ENCODE data around the gene PEPD. TPM values are rescaled to one million over a fixed set of nuclear protein-coding genes. Genes with fewer than 3 reads are reported as not detected.
A peak's percentile ranks its signal among the peaks of the same experiment; 100 is the strongest.

Gene PEPD
- total RNA-seq, 2 donors from 2014 or later, result 52.2 to 67.9 TPM

DNA sequence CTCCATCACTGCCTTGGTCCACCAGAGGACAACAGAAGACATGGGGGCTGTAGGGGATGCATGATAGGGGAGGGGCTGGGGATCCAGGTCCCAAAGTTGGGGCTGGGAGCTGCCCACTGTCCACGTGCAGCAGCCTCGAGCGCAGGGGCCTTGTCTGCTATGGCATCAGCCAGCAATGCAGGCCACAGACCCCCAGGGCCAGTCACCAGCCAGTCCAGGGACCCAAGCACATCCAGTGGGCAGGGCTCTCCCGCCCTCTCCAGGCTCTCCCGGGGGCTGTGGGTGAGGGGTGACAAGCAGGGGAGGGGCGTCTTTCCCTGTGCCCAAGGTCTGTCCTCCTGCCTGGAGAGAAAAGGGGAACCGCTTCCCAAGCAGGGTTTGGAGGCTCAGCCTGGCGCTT, 32.8 kb downstream of the PEPD start:
- no peak for DNase-seq
- Mint-ChIP-seq H3K27ac (no peak overlapping the region), H3K4me1 (no peaks in the 10 kb centered on the region), H3K9me3 (no peaks in the 10 kb centered on the region), H3K27me3 (ENCODE audit: insufficient read depth) (no peaks in the 10 kb centered on the region), H3K36me3 (ENCODE audit: low read depth) (peaks cover 20% of the 10 kb centered on the region), H3K4me3 (no peak overlapping the region)
- no peak overlapping the region for H3K4me3 ChIP-seq (ENCODE audit: low read length)
- H3K9ac ChIP-seq (ENCODE audit: extremely low read depth, low read length, poor library complexity, severe bottlenecking), result no peak overlapping the region
- TF ChIP-seq, protein P1, sequence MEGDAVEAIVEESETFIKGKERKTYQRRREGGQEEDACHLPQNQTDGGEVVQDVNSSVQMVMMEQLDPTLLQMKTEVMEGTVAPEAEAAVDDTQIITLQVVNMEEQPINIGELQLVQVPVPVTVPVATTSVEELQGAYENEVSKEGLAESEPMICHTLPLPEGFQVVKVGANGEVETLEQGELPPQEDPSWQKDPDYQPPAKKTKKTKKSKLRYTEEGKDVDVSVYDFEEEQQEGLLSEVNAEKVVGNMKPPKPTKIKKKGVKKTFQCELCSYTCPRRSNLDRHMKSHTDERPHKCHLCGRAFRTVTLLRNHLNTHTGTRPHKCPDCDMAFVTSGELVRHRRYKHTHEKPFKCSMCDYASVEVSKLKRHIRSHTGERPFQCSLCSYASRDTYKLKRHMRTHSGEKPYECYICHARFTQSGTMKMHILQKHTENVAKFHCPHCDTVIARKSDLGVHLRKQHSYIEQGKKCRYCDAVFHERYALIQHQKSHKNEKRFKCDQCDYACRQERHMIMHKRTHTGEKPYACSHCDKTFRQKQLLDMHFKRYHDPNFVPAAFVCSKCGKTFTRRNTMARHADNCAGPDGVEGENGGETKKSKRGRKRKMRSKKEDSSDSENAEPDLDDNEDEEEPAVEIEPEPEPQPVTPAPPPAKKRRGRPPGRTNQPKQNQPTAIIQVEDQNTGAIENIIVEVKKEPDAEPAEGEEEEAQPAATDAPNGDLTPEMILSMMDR (conservative IDR thresholded peaks at IDR 0.05), result no peak
- H3K9me3 ChIP-seq (ENCODE audit: control insufficient read depth, low read length), result no peaks in the 10 kb centered on the region
- H3K27me3 ChIP-seq (ENCODE audit: control insufficient read depth, insufficient read depth, low read length, poor library complexity, severe bottlenecking), result no peaks in the 10 kb centered on the region
- H3K4me1 ChIP-seq (ENCODE audit: control insufficient read depth, insufficient read depth, low read length), result no peaks in the 10 kb centered on the region
- H3K27ac ChIP-seq (ENCODE audit: low read depth, low read length), result peak overlapping the region; percentile 24
- no peaks in the 10 kb centered on the region for H3K36me3 ChIP-seq (ENCODE audit: control insufficient read depth, insufficient read depth, low read length)
- 94 to 100% methylated on average over 1 to 8 of the region's 8 CpGs for WGBS, 2 experiments (ENCODE audit: insufficient coverage in 1 of 2, insufficient read length in 1 of 2)

DNA sequence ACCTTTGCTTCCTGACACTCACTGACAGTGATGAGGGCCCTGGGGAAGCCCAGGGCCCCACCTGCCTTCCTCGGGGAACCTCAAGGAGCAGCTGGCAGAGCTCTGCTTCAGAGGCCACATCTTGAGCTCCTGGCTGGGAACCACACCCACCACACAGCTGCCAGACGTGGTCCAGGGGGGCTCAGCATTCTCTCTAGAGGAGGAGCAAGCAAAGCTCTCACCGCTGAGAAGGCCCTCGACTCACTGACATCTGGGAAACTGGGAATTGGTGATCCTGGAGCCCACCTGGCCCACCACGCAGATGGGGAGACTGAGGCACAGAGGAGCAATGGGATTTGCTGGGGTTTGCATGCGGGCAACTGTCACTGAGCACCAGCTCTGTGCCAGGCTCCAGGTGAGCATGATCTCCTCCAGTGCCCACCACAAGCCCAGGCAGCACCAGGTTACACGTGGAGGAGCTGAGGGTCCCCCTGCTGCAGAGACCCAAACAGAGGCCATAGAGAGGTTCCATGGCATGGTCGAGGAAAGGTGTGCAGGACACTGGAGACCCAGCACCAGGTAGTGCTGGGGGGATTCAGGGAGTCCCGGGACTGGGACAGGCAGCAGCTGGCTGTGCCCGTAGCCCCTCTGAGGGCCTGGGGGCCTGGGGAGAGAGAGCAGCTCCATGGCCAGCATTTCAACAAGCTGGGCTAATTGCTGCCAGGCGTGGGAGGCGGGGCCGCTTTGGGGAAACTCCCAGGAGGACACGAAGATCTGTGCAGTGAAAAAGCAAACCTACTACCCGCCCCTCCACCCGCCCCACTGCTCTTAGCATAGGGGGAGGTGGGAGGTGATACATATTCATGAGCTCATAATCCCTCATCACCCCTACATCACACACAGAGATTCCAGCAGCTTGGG, 33.4 kb downstream of the PEPD start:
- Histone ChIP-seq H3K27ac (ENCODE audit: low read depth, low read length) (no peak overlapping the region), H3K9me3 (ENCODE audit: control insufficient read depth, low read length) (peaks cover 1% of the 10 kb centered on the region), H3K9ac (ENCODE audit: extremely low read depth, low read length, poor library complexity, severe bottlenecking) (no peak overlapping the region), H3K4me1 (ENCODE audit: control insufficient read depth, insufficient read depth, low read length) (no peaks in the 10 kb centered on the region), H3K4me3 (ENCODE audit: low read length) (no peak overlapping the region), H3K36me3 (ENCODE audit: control insufficient read depth, insufficient read depth, low read length) (no peaks in the 10 kb centered on the region), H3K27me3 (ENCODE audit: control insufficient read depth, insufficient read depth, low read length, poor library complexity, severe bottlenecking) (no peaks in the 10 kb centered on the region)
- Mint-ChIP-seq H3K4me1 (no peaks in the 10 kb centered on the region), H3K9me3 (peaks cover 1% of the 10 kb centered on the region), H3K36me3 (ENCODE audit: low read depth) (peaks cover 25% of the 10 kb centered on the region), H3K27me3 (ENCODE audit: insufficient read depth) (no peaks in the 10 kb centered on the region), H3K27ac (no peak overlapping the region), H3K4me3 (no peak overlapping the region)
- TF ChIP-seq, protein P1 (conservative IDR thresholded peaks at IDR 0.05), result no peak
- 91 to 94% methylated on average over 9 to 14 of the region's 16 CpGs for WGBS, 2 experiments (ENCODE audit: insufficient coverage in 1 of 2, insufficient read length in 1 of 2)
- no peak for DNase-seq

DNA sequence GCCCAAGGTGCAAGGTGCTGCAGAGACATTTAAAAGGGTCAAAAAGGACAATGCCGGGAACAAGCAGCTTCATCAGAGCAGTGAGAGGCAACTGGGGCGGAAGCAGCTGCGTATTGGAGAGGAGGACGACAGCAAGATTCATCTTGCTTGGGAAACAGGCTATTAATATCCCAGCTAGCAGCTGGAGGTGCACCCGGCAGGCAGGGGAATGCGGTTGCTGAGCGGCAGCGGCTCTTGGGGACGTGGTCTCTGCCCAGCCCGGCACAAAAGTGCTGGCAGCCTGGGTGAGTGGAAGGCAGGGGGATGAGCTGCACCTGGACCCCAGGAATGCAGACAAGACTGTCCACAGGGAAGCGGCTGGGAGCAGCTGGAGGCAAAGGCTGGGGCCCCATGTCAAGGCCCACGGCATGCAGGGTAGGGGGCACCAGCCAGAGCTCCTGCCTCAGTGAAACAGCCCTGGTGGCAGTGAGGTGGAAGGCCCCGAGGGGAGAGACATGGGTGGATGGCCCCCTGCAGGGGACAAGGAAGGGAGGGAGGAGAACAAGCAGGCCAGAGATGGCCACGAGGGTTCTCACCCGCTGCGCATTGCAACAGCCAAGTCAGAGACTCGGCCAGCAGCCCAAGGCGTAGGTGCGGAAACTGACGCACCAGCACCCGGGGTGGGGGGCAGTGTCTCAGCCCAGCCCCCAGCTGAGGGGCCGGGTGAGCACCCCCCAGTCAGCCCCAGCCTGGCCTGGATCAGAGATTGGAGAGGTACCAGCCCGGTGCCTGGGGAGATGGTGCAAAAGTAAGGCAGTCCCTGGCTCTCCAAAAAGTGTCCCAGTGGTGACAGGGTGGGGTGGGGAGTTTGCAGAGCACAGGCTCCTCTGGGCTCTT, 34.4 kb downstream of the PEPD start:
- Histone ChIP-seq H3K27me3 (ENCODE audit: control insufficient read depth, insufficient read depth, low read length, poor library complexity, severe bottlenecking) (no peaks in the 10 kb centered on the region), H3K9ac (ENCODE audit: extremely low read depth, low read length, poor library complexity, severe bottlenecking) (no peak overlapping the region), H3K4me1 (ENCODE audit: control insufficient read depth, insufficient read depth, low read length) (no peaks in the 10 kb centered on the region), H3K36me3 (ENCODE audit: control insufficient read depth, insufficient read depth, low read length) (no peaks in the 10 kb centered on the region), H3K9me3 (ENCODE audit: control insufficient read depth, low read length) (peaks cover 6% of the 10 kb centered on the region), H3K27ac (ENCODE audit: low read depth, low read length) (peak overlapping the region; percentile 57), H3K4me3 (ENCODE audit: low read length) (no peak overlapping the region)
- Mint-ChIP-seq H3K36me3 (ENCODE audit: low read depth) (peaks cover 29% of the 10 kb centered on the region), H3K9me3 (peaks cover 3% of the 10 kb centered on the region), H3K27me3 (ENCODE audit: insufficient read depth) (no peaks in the 10 kb centered on the region), H3K4me3 (no peak overlapping the region), H3K27ac (peak overlapping the region; percentile 58), H3K4me1 (no peaks in the 10 kb centered on the region)
- TF ChIP-seq, protein P1 (conservative IDR thresholded peaks at IDR 0.05), result no peak
- 90 to 93% methylated on average over 15 to 23 of the region's 23 CpGs for WGBS, 2 experiments (ENCODE audit: insufficient coverage in 1 of 2, insufficient read length in 1 of 2)
- DNase-seq, result no peak

All from endodermal cell (in vitro differentiated cells).